ENCODE measurements around the gene DLX1. TPM values are rescaled to one million over a fixed set of nuclear protein-coding genes. Genes with fewer than 3 reads are reported as not detected.

DLX1 gene
- total and polyA plus RNA-seq, 2 donors (not counting 1 experiment from before 2014, with no cell fraction given) = 0.09 TPM; not detected in 1

DNA sequence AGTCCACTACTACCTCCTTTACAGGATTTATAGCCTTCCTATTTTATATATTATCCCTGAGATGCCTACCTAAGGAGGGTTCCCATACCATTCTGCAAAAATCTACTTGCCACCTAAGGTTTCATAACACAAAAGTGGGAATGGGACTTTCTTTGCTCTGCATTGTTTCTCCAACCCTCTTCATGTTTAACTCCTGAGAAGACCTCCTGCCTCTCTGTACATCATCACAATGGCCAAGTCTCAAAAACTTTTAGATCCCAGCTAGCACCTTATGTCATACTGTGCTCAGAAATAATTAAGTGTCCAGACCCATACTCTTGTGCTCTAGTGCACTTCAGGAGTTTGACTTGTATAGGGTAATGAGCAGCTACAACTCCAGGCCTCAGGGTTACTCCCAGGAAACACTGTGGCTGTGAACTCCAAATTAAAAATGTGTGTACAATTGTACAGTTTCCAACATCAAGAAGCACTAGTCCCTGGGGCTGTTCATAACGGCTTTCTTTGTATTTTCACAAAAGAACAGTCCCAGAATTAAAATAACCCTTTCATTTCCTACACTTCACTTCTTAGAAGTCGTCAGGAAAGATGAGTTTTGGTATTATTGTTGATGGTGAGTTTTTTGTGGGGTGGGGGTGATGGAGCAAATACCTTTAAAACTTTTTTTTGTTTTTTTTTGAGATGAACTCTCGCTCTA is 46.1 kb upstream of the DLX1 start:
- H3K27ac ChIP-seq (ENCODE audit: insufficient read depth, low read length) = no peak overlapping the region
- no peaks in the 10 kb centered on the region for H4K20me1 ChIP-seq (ENCODE audit: control insufficient read depth, extremely low read depth, insufficient read depth, low read length)
- H3K9ac ChIP-seq (ENCODE audit: insufficient read depth, low read length) = no peak overlapping the region
- no peaks in the 10 kb centered on the region for H3K9me3 ChIP-seq (ENCODE audit: control insufficient read depth, insufficient read depth, low read depth, low read length)
- H3K36me3 ChIP-seq (ENCODE audit: control insufficient read depth, insufficient read depth, low read length) = no peaks in the 10 kb centered on the region
- no peak overlapping the region for H3K4me3 ChIP-seq (replicated peaks in 1 of 4; ENCODE audit: control extremely low read depth in 1 of 4, insufficient read depth in 1 of 4, low read depth in 3 of 4, low read length in 4 of 4)
- H3K27me3 ChIP-seq (ENCODE audit: control insufficient read depth, insufficient read depth, low read length) = no peaks in the 10 kb centered on the region
- no peak for DNase-seq (ENCODE audit: low read depth in 2 of 2)
- TF ChIP-seq, protein P1, sequence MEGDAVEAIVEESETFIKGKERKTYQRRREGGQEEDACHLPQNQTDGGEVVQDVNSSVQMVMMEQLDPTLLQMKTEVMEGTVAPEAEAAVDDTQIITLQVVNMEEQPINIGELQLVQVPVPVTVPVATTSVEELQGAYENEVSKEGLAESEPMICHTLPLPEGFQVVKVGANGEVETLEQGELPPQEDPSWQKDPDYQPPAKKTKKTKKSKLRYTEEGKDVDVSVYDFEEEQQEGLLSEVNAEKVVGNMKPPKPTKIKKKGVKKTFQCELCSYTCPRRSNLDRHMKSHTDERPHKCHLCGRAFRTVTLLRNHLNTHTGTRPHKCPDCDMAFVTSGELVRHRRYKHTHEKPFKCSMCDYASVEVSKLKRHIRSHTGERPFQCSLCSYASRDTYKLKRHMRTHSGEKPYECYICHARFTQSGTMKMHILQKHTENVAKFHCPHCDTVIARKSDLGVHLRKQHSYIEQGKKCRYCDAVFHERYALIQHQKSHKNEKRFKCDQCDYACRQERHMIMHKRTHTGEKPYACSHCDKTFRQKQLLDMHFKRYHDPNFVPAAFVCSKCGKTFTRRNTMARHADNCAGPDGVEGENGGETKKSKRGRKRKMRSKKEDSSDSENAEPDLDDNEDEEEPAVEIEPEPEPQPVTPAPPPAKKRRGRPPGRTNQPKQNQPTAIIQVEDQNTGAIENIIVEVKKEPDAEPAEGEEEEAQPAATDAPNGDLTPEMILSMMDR (conservative IDR thresholded peaks at IDR 0.05 in 1 of 2, IDR thresholded peaks at IDR 0.05 in 1 of 2; ENCODE audit: low read depth in 1 of 2, low read length in 2 of 2) = no peak
- no peak for TF ChIP-seq EZH2 (IDR thresholded peaks at IDR 0.05; ENCODE audit: low read length, missing control alignments)
- no peak overlapping the region for H3K4me2 ChIP-seq (ENCODE audit: extremely low read depth, insufficient read depth, low read length)
- H2AFZ ChIP-seq (ENCODE audit: low read length) = no peak overlapping the region
- H3K4me1 ChIP-seq (ENCODE audit: control insufficient read depth, extremely low read depth, insufficient read depth, low read length) = no peaks in the 10 kb centered on the region
- H3K79me2 ChIP-seq (ENCODE audit: control insufficient read depth, insufficient read depth, low read length) = no peaks in the 10 kb centered on the region

DNA sequence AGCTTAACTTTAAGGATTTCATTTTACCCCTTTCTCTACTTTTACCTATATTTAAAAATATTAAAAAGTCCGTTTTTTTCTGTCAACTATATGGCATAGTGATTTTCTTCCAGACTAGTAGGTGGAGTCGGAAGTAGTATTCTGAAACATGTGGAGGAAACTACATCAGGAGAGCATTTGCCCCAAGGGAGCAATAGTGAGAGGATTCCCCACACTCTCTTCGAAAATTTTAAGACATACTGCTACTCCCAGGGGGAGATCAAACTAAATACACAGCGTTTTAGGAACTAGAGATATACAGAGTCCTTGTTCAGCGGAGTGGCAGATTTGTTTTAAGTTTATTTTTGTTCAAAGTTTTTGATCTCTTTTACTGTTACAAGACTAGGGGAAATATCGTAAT is 45.0 kb upstream of the DLX1 start:
- Histone ChIP-seq H3K27ac (ENCODE audit: insufficient read depth, low read length) (no peak overlapping the region), H3K4me1 (ENCODE audit: control insufficient read depth, extremely low read depth, insufficient read depth, low read length) (no peaks in the 10 kb centered on the region), H3K4me3 (replicated peaks in 1 of 4; ENCODE audit: control extremely low read depth in 1 of 4, insufficient read depth in 1 of 4, low read depth in 3 of 4, low read length in 4 of 4) (no peak overlapping the region), H4K20me1 (ENCODE audit: control insufficient read depth, extremely low read depth, insufficient read depth, low read length) (no peaks in the 10 kb centered on the region), H3K9ac (ENCODE audit: insufficient read depth, low read length) (no peak overlapping the region), H3K79me2 (ENCODE audit: control insufficient read depth, insufficient read depth, low read length) (no peaks in the 10 kb centered on the region), H2AFZ (ENCODE audit: low read length) (no peak overlapping the region), H3K36me3 (ENCODE audit: control insufficient read depth, insufficient read depth, low read length) (no peaks in the 10 kb centered on the region), H3K27me3 (ENCODE audit: control insufficient read depth, insufficient read depth, low read length) (no peaks in the 10 kb centered on the region), H3K4me2 (ENCODE audit: extremely low read depth, insufficient read depth, low read length) (no peak overlapping the region), H3K9me3 (ENCODE audit: control insufficient read depth, insufficient read depth, low read depth, low read length) (no peaks in the 10 kb centered on the region)
- DNase-seq (ENCODE audit: low read depth in 2 of 2) = no peak
- TF ChIP-seq EZH2 (IDR thresholded peaks at IDR 0.05; ENCODE audit: low read length, missing control alignments) = no peak
- TF ChIP-seq, protein P1 (conservative IDR thresholded peaks at IDR 0.05 in 1 of 2, IDR thresholded peaks at IDR 0.05 in 1 of 2; ENCODE audit: low read depth in 1 of 2, low read length in 2 of 2) = no peak

DNA sequence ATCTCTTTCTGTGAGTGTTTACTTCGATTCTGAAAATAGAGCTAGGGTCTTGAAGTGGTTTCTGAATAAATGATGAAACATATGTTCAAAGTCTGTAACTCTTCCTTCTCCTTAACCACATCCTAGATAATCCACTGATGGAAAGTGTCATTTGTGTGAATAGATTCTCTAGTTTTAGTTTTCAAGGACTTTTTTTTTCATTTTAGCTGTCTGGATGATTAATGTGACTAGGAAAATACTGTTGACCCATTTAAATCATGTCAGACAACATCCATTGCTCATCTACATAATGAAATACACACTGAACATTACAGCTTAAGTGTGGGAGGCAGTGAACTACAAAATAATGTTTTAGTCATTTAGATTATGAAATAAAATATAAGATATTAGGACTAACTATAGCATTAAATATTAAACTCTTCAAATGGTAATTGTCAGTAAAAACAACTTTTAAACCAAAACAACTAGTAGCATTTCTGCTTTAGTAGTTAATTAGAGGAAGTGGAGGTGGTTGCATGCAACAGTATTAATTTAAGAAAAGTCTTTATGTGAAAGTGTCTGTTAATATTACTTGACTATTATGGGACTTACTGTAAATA is 39.1 kb upstream of the DLX1 start:
- Histone ChIP-seq H4K20me1 (ENCODE audit: control insufficient read depth, extremely low read depth, insufficient read depth, low read length) (no peaks in the 10 kb centered on the region), H3K4me2 (ENCODE audit: extremely low read depth, insufficient read depth, low read length) (no peak overlapping the region), H3K79me2 (ENCODE audit: control insufficient read depth, insufficient read depth, low read length) (no peaks in the 10 kb centered on the region), H3K9me3 (ENCODE audit: control insufficient read depth, insufficient read depth, low read depth, low read length) (no peaks in the 10 kb centered on the region), H2AFZ (ENCODE audit: low read length) (no peak overlapping the region), H3K36me3 (ENCODE audit: control insufficient read depth, insufficient read depth, low read length) (no peaks in the 10 kb centered on the region), H3K27ac (ENCODE audit: insufficient read depth, low read length) (no peak overlapping the region), H3K9ac (ENCODE audit: insufficient read depth, low read length) (no peak overlapping the region), H3K4me3 (replicated peaks in 1 of 4; ENCODE audit: control extremely low read depth in 1 of 4, insufficient read depth in 1 of 4, low read depth in 3 of 4, low read length in 4 of 4) (no peak overlapping the region), H3K27me3 (ENCODE audit: control insufficient read depth, insufficient read depth, low read length) (no peaks in the 10 kb centered on the region), H3K4me1 (ENCODE audit: control insufficient read depth, extremely low read depth, insufficient read depth, low read length) (no peaks in the 10 kb centered on the region)
- TF ChIP-seq, protein P1 (conservative IDR thresholded peaks at IDR 0.05 in 1 of 2, IDR thresholded peaks at IDR 0.05 in 1 of 2; ENCODE audit: low read depth in 1 of 2, low read length in 2 of 2) = no peak
- no peak for TF ChIP-seq EZH2 (IDR thresholded peaks at IDR 0.05; ENCODE audit: low read length, missing control alignments)
- peak; percentile 49 to 53 for DNase-seq (ENCODE audit: low read depth in 2 of 2)

All from fibroblast of lung (primary cell).